PC-9 (cell line): ENCODE data around the gene CRPPA. TPM values are rescaled to one million over a fixed set of nuclear protein-coding genes. Genes with fewer than 3 reads are reported as not detected.

ENCODE experiments used
- BruUV-seq: library from RNA; stranded (reverse); fragments of 400-500 nt; replicated peaks from 2 replicates; lab custom pipeline; 2021; lab: Mats Ljungman, UMichigan
- CTCF ChIA-PET: fragments of 300-600 bp; sonication (Branson Sonifier 250); formaldehyde crosslinking; loops from one replicate; lab custom pipeline; 2022; ENCODE audit warnings: antibody characterized with exemption; lab: Charles Lee
- POLR2A ChIA-PET: fragments of 300-600 bp; sonication (Branson Sonifier 250); formaldehyde crosslinking; loops from one replicate; lab custom pipeline; 2022; ENCODE audit warnings: antibody characterized with exemption; ENCODE audit not compliant: unreplicated experiment; lab: Charles Lee
- DNase-seq, 2 experiments: peaks; one replicate each; pipeline versions ENCODE4 v3.0.0 to v3.0.0-alpha.2; 2015 to 2022; ENCODE audit warnings: mixed read lengths in 1 of 2
- H2AFZ ChIP-seq: fragments of 200-600 bp; sonication (generic); 2 replicates; pipeline ENCODE4 v1.8.1; 2017; ENCODE audit warnings: antibody characterized with exemption
- H3F3A ChIP-seq: fragments of 200-600 bp; sonication (generic); 2 replicates; pipeline ENCODE4 v1.8.1; 2017; ENCODE audit warnings: antibody characterized with exemption, mild to moderate bottlenecking, low read depth; ENCODE audit not compliant: insufficient read depth
- H3K27ac ChIP-seq: fragments of 200-600 bp; sonication (generic); 2 replicates; pipeline ENCODE4 v1.6.1; 2016; ENCODE audit warnings: mixed run types
- H3K27me3 ChIP-seq: fragments of 200-600 bp; sonication (generic); 2 replicates; pipeline ENCODE4 v1.6.1; 2016; ENCODE audit warnings: low read depth, mixed run types; ENCODE audit not compliant: insufficient read depth
- H3K36me3 ChIP-seq: fragments of 200-600 bp; sonication (generic); 2 replicates; pipeline ENCODE4 v1.6.1; 2016; ENCODE audit warnings: low read depth, mixed run types
- H3K4me1 ChIP-seq: fragments of 200-600 bp; sonication (generic); replicated peaks from 2 replicates; pipeline ENCODE4 v1.6.1; 2016; ENCODE audit warnings: mixed run types; ENCODE audit not compliant: insufficient read depth
- H3K4me2 ChIP-seq: fragments of 200-600 bp; sonication (generic); 2 replicates; pipeline ENCODE4 v1.6.1; 2017; ENCODE audit warnings: mixed run types
- H3K4me3 ChIP-seq: fragments of 200-600 bp; sonication (generic); 2 replicates; pipeline ENCODE4 v1.6.1; 2016; ENCODE audit warnings: mixed run types
- H3K79me2 ChIP-seq: fragments of 200-600 bp; sonication (generic); 2 replicates; pipeline ENCODE4 v1.6.1; 2017; ENCODE audit warnings: low read depth, mixed run types
- H3K9me2 ChIP-seq: fragments of 200-600 bp; sonication (generic); 2 replicates; pipeline ENCODE4 v1.8.1; 2017; ENCODE audit warnings: mild to moderate bottlenecking; ENCODE audit not compliant: insufficient read depth
- H3K9me3 ChIP-seq: fragments of 200-600 bp; sonication (generic); 2 replicates; pipeline ENCODE4 v1.8.1; 2016; ENCODE audit warnings: low read depth; ENCODE audit not compliant: insufficient read depth
- H4K20me1 ChIP-seq: fragments of 200-600 bp; sonication (generic); 2 replicates; pipeline ENCODE4 v1.8.1; 2017; ENCODE audit not compliant: insufficient read depth
- EZH2 ChIP-seq: fragments of 200-600 bp; sonication (generic); IDR thresholded peaks from 2 replicates; pipeline ENCODE4 v1.8.0; 2017; ENCODE audit warnings: antibody characterized with exemption, low read depth
- intact Hi-C: fragments of 100-400 bp; cut with micrococcal nuclease; formaldehyde crosslinking; loops from one replicate; pipeline ENCODE4 v1.10.0; 2022; ENCODE audit not compliant: unreplicated experiment
- total RNA-seq: library from RNA; stranded (reverse); gene quantifications from 2 replicates; pipeline ENCODE4 v1.2.3, GENCODE V29; 2021
- TF ChIP-seq, protein P1 (sequence below): fragments of 200-600 bp; sonication (generic); conservative IDR thresholded peaks from 2 replicates; pipeline ENCODE4 v1.6.1; 2017; ENCODE audit warnings: mixed run types, antibody characterized with exemption, mild to moderate bottlenecking, moderate library complexity

Gene CRPPA
- total RNA-seq, 1 experiment from 2014 or later, result 9.2 TPM

DNA sequence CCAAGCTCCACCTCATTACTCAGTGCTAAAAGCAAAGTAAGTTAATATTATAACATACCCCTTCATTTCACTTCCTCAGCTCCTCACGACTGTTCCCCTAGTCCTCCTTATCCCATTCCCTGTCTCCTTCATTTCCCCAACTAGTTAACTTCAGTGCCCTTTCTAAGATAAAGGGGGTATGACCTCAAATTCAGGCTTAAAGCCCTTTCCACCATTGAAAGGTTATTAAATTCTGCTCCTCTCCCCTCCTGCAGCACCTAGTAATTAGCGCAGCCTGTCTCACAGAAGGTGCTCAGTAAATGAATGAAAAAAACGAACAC, 1.0 kb downstream of the CRPPA start:
- peaks cover 57% of the 10 kb centered on the region for H3K4me1 ChIP-seq
- no peaks in the 10 kb centered on the region for H3K27me3 ChIP-seq
- POLR2A ChIA-PET, result interaction anchor here (0.5 to 2.8 kb wide), 17 partner anchors 8 to 1415 kb away, joined by 3 to 39 read pairs (median 4); no protein-coding TSS in a partner anchor
- intact Hi-C loops, result loop anchor here (1.0 to 5.0 kb wide), 7 partner anchors 74 to 497 kb away; partner anchors contain the start of genes ANKMY2 and BZW2
- no peaks in the 10 kb centered on the region for H4K20me1 ChIP-seq
- no peak for TF ChIP-seq EZH2
- TF ChIP-seq, protein P1, sequence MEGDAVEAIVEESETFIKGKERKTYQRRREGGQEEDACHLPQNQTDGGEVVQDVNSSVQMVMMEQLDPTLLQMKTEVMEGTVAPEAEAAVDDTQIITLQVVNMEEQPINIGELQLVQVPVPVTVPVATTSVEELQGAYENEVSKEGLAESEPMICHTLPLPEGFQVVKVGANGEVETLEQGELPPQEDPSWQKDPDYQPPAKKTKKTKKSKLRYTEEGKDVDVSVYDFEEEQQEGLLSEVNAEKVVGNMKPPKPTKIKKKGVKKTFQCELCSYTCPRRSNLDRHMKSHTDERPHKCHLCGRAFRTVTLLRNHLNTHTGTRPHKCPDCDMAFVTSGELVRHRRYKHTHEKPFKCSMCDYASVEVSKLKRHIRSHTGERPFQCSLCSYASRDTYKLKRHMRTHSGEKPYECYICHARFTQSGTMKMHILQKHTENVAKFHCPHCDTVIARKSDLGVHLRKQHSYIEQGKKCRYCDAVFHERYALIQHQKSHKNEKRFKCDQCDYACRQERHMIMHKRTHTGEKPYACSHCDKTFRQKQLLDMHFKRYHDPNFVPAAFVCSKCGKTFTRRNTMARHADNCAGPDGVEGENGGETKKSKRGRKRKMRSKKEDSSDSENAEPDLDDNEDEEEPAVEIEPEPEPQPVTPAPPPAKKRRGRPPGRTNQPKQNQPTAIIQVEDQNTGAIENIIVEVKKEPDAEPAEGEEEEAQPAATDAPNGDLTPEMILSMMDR, result no peak
- H3K79me2 ChIP-seq, result peaks cover 3% of the 10 kb centered on the region
- no peaks in the 10 kb centered on the region for H3K36me3 ChIP-seq
- DNase-seq, result no peak
- H3K27ac ChIP-seq, result peak overlapping the region; percentile 89
- peak overlapping the region; percentile 90 for H3K4me2 ChIP-seq
- H3K4me3 ChIP-seq, result peak overlapping the region; percentile 68
- 0 out of 2 replicates have a peak, but pooled peaks cover 11% of the 10 kb centered on the region for H3K9me3 ChIP-seq
- H2AFZ ChIP-seq, result peak overlapping the region; percentile 85
- BruUV-seq, result no TSS peak
- CTCF ChIA-PET, result interaction anchor here (1.4 to 1.8 kb wide), 2 partner anchors 145 to 291 kb away, joined by 4 to 6 read pairs; no protein-coding TSS in a partner anchor
- H3K9me2 ChIP-seq, result no peaks in the 10 kb centered on the region
- H3F3A ChIP-seq, result peaks cover 49% of the 10 kb centered on the region

DNA sequence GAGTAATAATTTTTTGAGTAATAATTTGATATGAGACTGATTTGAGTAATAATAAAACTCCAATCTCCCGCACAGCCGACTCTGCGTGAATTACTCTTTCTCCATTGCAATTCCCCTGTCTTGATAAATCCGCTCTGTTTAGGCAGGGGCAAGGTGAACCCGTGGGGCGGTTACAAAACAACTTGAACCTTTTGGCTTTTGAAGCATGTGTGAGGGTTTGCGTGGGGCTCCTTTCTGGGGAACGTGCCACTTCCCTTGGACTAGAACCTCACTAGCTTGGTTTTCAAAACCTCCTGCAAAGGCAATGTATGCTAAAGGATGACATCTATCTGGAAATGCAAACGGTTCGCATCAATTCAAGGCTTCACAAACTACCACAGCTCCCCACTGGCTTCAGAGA, 1.5 kb downstream of the CRPPA start:
- intact Hi-C loops, result loop anchor here (1.0 to 5.0 kb wide), 7 partner anchors 74 to 497 kb away; partner anchors contain the start of genes ANKMY2 and BZW2
- POLR2A ChIA-PET, result interaction anchor here (0.5 to 2.8 kb wide), 15 partner anchors 9 to 1415 kb away, joined by 3 to 39 read pairs (median 6); no protein-coding TSS in a partner anchor
- Histone ChIP-seq H3K27me3 (no peaks in the 10 kb centered on the region), H3K79me2 (peaks cover 3% of the 10 kb centered on the region), H3K4me2 (peak overlapping the region; percentile 90), H3K4me3 (peak overlapping the region; percentile 68), H3K9me3 (0 out of 2 replicates have a peak, but pooled peaks cover 11% of the 10 kb centered on the region), H3F3A (peaks cover 49% of the 10 kb centered on the region), H3K36me3 (no peaks in the 10 kb centered on the region), H3K4me1 (peaks cover 57% of the 10 kb centered on the region), H2AFZ (peak overlapping the region; percentile 85), H3K9me2 (no peaks in the 10 kb centered on the region), H4K20me1 (no peaks in the 10 kb centered on the region), H3K27ac (peak overlapping the region; percentile 89)
- BruUV-seq, result TSS peak; percentile 76
- DNase-seq, result no peak
- CTCF ChIA-PET, result interaction anchor here (1.4 to 1.8 kb wide), 2 partner anchors 145 to 290 kb away, joined by 4 to 6 read pairs; no protein-coding TSS in a partner anchor
- TF ChIP-seq EZH2, result no peak
- TF ChIP-seq, protein P1, result no peak

DNA sequence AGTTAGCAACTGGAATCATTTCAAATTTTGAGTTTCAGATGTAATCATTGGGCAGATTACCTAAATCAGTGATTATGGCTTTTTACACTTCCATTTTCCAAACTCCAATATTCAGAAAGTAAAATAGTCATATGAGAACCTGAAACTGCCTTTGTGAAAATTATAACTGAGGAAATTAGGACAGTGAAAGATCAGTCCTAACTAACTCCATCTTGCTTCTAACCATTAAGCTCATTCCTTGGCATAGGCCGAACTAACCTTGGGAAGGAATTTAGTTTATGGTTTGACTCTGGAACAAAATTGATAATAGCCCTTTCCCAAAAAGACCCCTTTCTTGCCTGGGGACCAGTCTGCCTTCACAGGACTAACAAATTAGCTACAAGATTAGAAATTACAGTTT, 2.2 kb downstream of the CRPPA start:
- Histone ChIP-seq H3K9me2 (no peaks in the 10 kb centered on the region), H3K79me2 (peaks cover 3% of the 10 kb centered on the region), H3K4me3 (no peak overlapping the region), H3K36me3 (no peaks in the 10 kb centered on the region), H3K27me3 (no peaks in the 10 kb centered on the region), H3F3A (peaks cover 49% of the 10 kb centered on the region), H3K27ac (no peak overlapping the region), H3K4me2 (peak overlapping the region; percentile 90), H3K9me3 (0 out of 2 replicates have a peak, but pooled peaks cover 11% of the 10 kb centered on the region), H3K4me1 (peaks cover 57% of the 10 kb centered on the region), H2AFZ (no peak overlapping the region), H4K20me1 (no peaks in the 10 kb centered on the region)
- DNase-seq, result no peak
- BruUV-seq, result no TSS peak
- CTCF ChIA-PET, result interaction anchor here (0.6 kb wide), 1 partner anchor 597 kb away, joined by 3 read pairs; no protein-coding TSS in a partner anchor
- intact Hi-C loops, result no loop called here
- POLR2A ChIA-PET, result interaction anchor here (0.9 kb wide), 1 partner anchor 289 kb away, joined by 6 read pairs; no protein-coding TSS in a partner anchor
- TF ChIP-seq, protein P1, result no peak
- no peak for TF ChIP-seq EZH2
